Middle frontal gyrus (tissue), 1 donor: ENCODE data around the gene MYH10.

Source experiments
- DNase-seq: peaks from one replicate; pipeline ENCODE4 v3.0.0-alpha.2; 2015; ENCODE audit warnings: low spot score; ENCODE audit errors: extremely low spot score

Gene MYH10

GRCh38 chr17:8451933-8452614, 178.5 kb downstream of the MYH10 start:
- no peak for DNase-seq

GRCh38 chr17:8448310-8448709, 182.2 kb downstream of the MYH10 start:
- no peak for DNase-seq

GRCh38 chr17:8447799-8448198, 182.7 kb downstream of the MYH10 start:
- DNase-seq: no peak

- no peak for DNase-seq
Measured at GRCh38 chr17:8445536-8445935, 185.0 kb downstream of the MYH10 start.

- no peak for DNase-seq
Measured at GRCh38 chr17:8444494-8444893, 186.0 kb downstream of the MYH10 start.

GRCh38 chr17:8443756-8444155, 186.8 kb downstream of the MYH10 start:
- no peak for DNase-seq

GRCh38 chr17:8442310-8442709, 188.2 kb downstream of the MYH10 start:
- no peak for DNase-seq

GRCh38 chr17:8441690-8442089, 188.8 kb downstream of the MYH10 start:
- DNase-seq: no peak

- no peak for DNase-seq
Measured at GRCh38 chr17:8439681-8440080, 190.8 kb downstream of the MYH10 start.

GRCh38 chr17:8438441-8438840, 192.1 kb downstream of the MYH10 start:
- DNase-seq: no peak

GRCh38 chr17:8436844-8437171, 193.7 kb downstream of the MYH10 start:
- no peak for DNase-seq

GRCh38 chr17:8436169-8436843, 194.2 kb downstream of the MYH10 start:
- peak; percentile 22 for DNase-seq

- DNase-seq: peak; percentile 95
Measured at GRCh38 chr17:8435245-8436168, 195.0 kb downstream of the MYH10 start, which contains the start of gene NDEL1. TSS of gene NDEL1 (plus strand) at chr17:8435884. CDS start at chr17:8444272, 8,388 bp downstream.

GRCh38 chr17:8430966-8431365, 199.6 kb downstream of the MYH10 start:
- DNase-seq: no peak

GRCh38 chr17:8426802-8427201, 203.7 kb downstream of the MYH10 start:
- no peak for DNase-seq

GRCh38 chr17:8426094-8426720, 204.3 kb downstream of the MYH10 start:
- no peak for DNase-seq
